Subcutaneous adipose tissue (tissue), 4 donors: Measurements from ENCODE around the gene OPRL1. TPM values are rescaled to one million over a fixed set of nuclear protein-coding genes. Genes with fewer than 3 reads are reported as not detected.

Experiments used
- total RNA-seq, 4 donors: library from RNA; depleted of rRNA; stranded (reverse); fragments of >200 nt; gene quantifications; one replicate each; pipeline ENCODE4 v1.1.0, GENCODE V29; 2016
- TF ChIP-seq, protein P1 (sequence below): fragments of 450-650 bp; IDR thresholded peaks from one replicate; pipeline ENCODE4 v1.5.1; 2016; ENCODE audit warnings: low read depth, mild to moderate bottlenecking, control low read depth, antibody characterized with exemption, moderate library complexity

OPRL1 gene
- total RNA-seq, 4 donors from 2014 or later = 0.65 to 2.7 (median 1.7) TPM

DNA sequence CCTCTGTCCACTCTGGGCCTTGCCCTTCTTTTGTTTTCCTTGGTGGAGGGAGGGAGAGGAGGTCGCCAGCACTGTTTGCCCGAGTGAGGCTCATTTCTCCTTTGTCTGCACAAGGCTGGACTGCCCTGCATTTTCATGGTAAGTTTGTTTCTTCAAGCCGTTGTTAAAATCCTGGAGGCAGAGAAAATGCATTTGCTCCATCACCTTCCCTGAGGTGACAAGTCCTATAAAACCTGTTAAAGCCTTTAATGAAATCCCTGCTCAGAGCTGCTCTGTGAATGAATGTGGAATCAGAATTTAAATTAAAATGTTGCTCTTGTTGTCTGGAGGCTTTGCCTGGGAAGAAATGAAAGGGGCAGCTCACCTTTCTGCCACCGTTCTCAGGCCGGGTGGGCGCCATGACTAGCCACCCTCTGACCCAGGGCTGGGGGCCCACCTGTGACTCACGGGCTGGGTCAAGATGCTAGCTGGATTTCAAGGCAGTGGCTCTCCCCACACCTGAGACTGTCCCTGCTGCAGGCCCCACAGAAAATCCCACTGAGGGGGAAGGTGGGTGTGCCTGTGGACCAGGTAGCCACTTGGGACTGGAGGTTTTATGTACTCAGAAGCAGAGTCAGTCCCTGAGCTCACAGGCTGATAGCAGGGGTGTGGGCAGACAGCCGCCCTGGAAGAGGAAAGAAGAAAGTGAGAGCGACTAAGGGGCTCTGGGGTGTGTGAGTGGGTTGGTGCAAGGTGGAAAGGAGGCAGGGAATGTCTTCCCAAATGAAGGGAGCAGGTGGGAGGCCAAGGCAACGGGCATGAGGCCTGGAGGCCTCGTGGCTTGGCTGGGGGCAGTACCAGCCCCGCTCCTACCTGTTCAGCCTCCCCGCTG, 60.4 kb downstream of the OPRL1 start:
- TF ChIP-seq, protein P1, sequence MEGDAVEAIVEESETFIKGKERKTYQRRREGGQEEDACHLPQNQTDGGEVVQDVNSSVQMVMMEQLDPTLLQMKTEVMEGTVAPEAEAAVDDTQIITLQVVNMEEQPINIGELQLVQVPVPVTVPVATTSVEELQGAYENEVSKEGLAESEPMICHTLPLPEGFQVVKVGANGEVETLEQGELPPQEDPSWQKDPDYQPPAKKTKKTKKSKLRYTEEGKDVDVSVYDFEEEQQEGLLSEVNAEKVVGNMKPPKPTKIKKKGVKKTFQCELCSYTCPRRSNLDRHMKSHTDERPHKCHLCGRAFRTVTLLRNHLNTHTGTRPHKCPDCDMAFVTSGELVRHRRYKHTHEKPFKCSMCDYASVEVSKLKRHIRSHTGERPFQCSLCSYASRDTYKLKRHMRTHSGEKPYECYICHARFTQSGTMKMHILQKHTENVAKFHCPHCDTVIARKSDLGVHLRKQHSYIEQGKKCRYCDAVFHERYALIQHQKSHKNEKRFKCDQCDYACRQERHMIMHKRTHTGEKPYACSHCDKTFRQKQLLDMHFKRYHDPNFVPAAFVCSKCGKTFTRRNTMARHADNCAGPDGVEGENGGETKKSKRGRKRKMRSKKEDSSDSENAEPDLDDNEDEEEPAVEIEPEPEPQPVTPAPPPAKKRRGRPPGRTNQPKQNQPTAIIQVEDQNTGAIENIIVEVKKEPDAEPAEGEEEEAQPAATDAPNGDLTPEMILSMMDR = no peak

DNA sequence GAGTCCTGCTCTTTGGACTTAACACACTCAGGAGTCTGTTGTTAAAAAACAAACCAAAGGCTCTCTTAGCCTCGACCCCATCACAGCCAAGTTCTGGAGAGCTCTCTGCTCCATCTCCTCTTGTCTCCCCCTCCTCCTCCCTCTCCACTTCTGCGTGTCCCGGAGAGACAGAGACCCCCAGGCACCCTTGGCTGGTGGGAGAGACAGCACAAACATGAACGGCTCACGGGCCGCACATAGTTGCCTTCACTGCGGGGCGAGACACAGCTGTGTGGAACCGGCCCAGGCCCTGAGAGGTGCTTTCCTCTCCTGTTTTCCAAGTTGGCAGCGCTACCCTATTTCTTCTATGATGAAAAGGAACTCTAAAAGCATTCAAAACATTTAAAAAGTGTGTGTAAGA, 61.1 kb downstream of the OPRL1 start:
- TF ChIP-seq, protein P1 = no peak

DNA sequence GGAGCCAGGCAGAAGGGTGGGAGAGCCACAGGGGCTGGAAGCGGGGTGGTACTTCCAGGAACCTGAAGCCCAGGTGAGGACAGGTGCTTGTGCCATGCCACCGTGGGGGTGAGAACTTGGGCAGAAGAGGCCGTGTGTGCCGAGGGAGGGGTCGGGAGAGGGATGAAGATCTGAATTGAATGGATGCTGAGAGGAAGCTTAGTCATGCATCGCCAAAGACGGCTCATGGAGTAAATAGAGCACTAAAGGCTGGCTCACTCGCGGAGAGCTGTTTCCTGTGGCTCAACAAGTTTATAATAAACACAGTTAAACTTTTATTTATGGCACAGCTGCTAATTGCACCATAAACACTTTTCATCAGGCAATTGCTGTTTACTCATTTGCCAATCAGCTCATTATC, 62.7 kb downstream of the OPRL1 start:
- TF ChIP-seq, protein P1 = no peak

DNA sequence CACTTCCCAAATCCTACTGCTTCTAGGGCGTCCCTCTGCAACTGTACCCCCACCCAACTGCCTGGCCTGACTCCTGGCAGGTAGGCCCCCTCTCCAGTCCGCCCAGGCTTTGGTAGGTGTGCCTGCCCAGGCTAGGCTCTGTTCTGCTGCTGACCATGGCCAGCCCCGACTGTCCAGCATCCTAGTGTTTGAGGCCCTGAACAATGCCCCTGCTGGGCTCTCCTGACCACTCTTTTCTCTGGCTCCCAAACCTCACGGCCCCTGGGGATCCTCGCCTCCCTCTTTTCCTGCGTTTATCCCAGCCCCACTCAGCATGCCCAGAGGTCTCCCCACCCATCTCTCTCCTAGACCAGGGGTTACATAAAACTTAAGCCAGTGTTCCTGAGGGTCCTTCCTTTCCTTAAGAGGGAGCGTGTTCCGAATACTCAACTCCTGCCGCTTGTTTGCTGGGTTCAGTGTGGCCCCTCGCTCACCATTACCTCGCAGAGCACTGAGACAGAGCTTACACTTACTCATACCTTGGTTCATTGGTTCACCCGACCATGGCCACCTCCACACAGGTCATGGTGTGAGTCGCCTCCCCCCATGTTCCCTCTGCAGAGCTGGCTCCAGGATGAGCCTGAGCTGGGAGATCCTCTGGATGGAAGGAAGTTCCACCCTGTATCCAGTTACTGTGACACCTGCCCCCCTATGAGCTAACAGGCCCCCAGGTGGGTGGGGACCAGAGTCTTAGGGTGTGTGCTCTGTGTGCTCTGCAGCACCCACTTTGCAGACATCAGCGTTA, 63.3 kb downstream of the OPRL1 start:
- TF ChIP-seq, protein P1 = no peak

DNA sequence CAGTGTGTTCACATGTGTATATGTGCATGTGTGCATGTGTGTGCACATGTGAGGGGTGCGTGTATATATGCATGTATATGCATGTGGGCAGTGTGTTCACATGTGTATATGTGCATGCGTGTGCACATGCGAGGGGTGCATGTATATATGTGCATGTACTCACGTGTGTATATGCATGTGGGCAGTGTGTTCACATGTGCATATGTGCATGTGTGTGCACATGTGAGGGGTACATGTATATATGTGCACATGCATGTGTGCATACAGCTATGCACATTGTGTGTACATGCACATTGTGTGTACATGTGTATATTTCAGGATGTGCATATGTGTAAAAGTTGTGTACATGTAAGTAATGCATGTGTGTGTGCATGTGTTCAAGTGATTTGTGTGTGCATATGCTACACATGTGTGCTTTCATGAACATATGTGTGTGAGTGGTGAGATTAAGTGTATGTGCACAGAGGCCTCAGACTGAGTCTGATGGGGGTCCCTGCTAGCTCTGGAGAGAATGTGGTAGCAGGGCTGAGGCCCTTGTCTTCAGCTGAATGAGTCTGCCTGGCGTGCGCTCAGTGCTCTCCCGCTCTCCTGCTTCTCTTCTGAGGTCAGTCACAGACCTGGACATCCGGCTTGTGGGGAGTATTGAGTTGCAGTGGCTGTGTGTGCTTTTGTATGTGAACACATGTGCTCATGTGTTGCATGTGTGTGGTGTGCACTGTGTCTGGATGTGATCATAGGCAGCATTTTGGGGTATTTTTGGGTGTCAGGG, 64.4 kb downstream of the OPRL1 start:
- TF ChIP-seq, protein P1 = no peak

DNA sequence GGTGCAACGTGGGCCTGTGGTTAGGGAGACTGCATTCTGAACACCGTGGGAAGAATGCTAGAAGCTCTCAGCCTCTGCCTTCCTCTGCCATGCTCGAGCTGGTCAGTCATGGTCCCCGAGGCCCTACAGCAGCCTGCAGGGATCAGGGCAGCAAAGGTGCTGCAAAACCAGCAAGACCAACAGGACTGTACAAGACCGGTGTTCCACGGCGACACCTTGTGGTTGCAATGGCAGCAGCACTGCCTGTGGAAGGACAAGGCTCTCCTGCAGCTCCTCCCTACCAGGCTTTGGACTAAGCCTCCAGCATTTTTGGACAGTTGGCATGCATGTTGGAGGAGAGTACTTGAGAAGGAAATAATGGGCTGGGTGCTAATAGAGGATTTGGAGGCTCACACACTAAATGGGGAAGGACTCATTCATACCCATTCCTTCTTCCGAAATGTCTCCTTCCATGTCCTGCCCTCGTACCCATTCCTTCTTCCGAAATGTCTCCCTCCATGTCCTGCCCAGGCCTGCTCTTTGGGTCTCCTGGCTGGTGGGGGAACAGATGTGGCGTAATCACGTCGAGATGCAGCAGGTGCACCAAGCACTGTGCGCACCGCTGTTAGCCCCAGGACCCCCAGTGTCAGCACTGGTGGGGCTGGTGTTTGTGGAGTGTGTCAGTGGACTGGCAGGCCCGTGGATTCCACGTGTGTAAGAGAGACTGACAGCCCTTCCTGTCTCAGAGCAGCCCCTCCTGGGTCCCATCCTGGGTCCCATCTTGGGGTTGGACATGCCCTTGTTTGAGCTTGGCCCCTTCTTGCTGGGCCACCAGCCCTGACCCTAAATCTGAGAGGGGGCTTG, 65.8 kb downstream of the OPRL1 start:
- TF ChIP-seq, protein P1 = no peak
